CD14-positive monocyte (primary cell): ENCODE data around the gene IVL. TPM values are rescaled to one million over a fixed set of nuclear protein-coding genes. Genes with fewer than 3 reads are reported as not detected.

Experiments
- DNase-seq, 3 donors: peaks; one replicate each; pipeline ENCODE4 v3.0.0-alpha.2; 2011 to 2022
- H2AFZ ChIP-seq: 2 replicates; pipeline ENCODE4 v1.6.0; 2012; ENCODE audit warnings: mild to moderate bottlenecking, low read depth, low read length, inconsistent platforms; ENCODE audit not compliant: insufficient read depth, poor library complexity, severe bottlenecking
- H3K27ac ChIP-seq, 2 donors: 1 replicate in 1 of 2; 2 replicates in 1 of 2; pipeline ENCODE4 v1.5.1; 2012 to 2013; ENCODE audit warnings: low read length in 2 of 2, control low read depth in 1 of 2, inconsistent platforms in 1 of 2, low read depth in 1 of 2, mild to moderate bottlenecking in 1 of 2
- H3K27me3 ChIP-seq, 2 donors: one replicate each; pipeline versions ENCODE4 v1.6.0 to v1.6.1; 2011 to 2013; ENCODE audit warnings: low read length in 2 of 2; ENCODE audit not compliant: control insufficient read depth in 2 of 2, insufficient read depth in 2 of 2
- H3K36me3 ChIP-seq, 2 donors: replicated peaks in 1 of 2; 1 replicate in 1 of 2; 2 replicates in 1 of 2; pipeline versions ENCODE4 v1.5.1 to v1.6.1; 2012 to 2013; ENCODE audit warnings: low read length in 2 of 2, control low read depth in 1 of 2, inconsistent platforms in 1 of 2, mild to moderate bottlenecking in 1 of 2; ENCODE audit not compliant: insufficient read depth in 2 of 2, control insufficient read depth in 1 of 2
- H3K4me1 ChIP-seq, 2 donors: 1 replicate in 1 of 2; 2 replicates in 1 of 2; pipeline versions ENCODE4 v1.5.1 to v1.6.1; 2012 to 2013; ENCODE audit warnings: low read length in 2 of 2, control low read depth in 1 of 2, inconsistent platforms in 1 of 2, mild to moderate bottlenecking in 1 of 2, moderate library complexity in 1 of 2; ENCODE audit not compliant: insufficient read depth in 2 of 2, control insufficient read depth in 1 of 2
- H3K4me2 ChIP-seq: replicated peaks from 2 replicates; pipeline ENCODE3; 2012; ENCODE audit warnings: low read length, moderate library complexity, mild to moderate bottlenecking; ENCODE audit not compliant: poor library complexity, severe bottlenecking; ENCODE audit errors: extremely low read depth
- H3K4me3 ChIP-seq, 3 experiments: fragments of 200-600 bp in 1 of 3; sonication (generic) in 1 of 3; replicated peaks in 1 of 3; 1 replicate in 2 of 3; 2 replicates in 1 of 3; pipeline ENCODE4 v1.5.1; 2011 to 2013; ENCODE audit warnings: low read length in 3 of 3, mild to moderate bottlenecking in 3 of 3, control low read depth in 2 of 3, low read depth in 2 of 3, inconsistent platforms in 1 of 3, moderate library complexity in 1 of 3
- H3K79me2 ChIP-seq: 2 replicates; pipeline ENCODE4 v1.6.0; 2012; ENCODE audit warnings: mild to moderate bottlenecking, control low read depth, inconsistent platforms, low read length, moderate library complexity; ENCODE audit not compliant: insufficient read depth
- H3K9ac ChIP-seq: 2 replicates; pipeline ENCODE4 v1.6.0; 2017; ENCODE audit warnings: low read length, mild to moderate bottlenecking; ENCODE audit not compliant: insufficient read depth, poor library complexity, severe bottlenecking
- H3K9me3 ChIP-seq, 2 donors: replicated peaks in 1 of 2; 1 replicate in 1 of 2; 2 replicates in 1 of 2; pipeline versions ENCODE4 v1.5.1 to v1.6.1; 2012 to 2013; ENCODE audit warnings: low read length in 2 of 2, control low read depth in 1 of 2; ENCODE audit not compliant: control insufficient read depth in 1 of 2, insufficient read depth in 1 of 2
- H4K20me1 ChIP-seq: 2 replicates; pipeline ENCODE4 v1.6.0; 2012; ENCODE audit warnings: mild to moderate bottlenecking, low read length, control low read depth, moderate library complexity; ENCODE audit not compliant: insufficient read depth
- H3K27ac Mint-ChIP-seq, 7 donors: one replicate each; pipeline ENCODE4 v1.8.0; 2020; ENCODE audit warnings: mild to moderate bottlenecking in 7 of 7, mixed read lengths in 7 of 7, moderate library complexity in 6 of 7, inconsistent platforms in 2 of 7
- H3K27me3 Mint-ChIP-seq, 3 donors: one replicate each; pipeline ENCODE4 v1.8.0; 2021 to 2022; ENCODE audit warnings: low read depth in 3 of 3, mild to moderate bottlenecking in 3 of 3, mixed read lengths in 3 of 3, moderate library complexity in 3 of 3, inconsistent platforms in 1 of 3
- H3K36me3 Mint-ChIP-seq, 2 donors: one replicate each; pipeline ENCODE4 v1.8.0; 2020; ENCODE audit warnings: mixed read lengths in 2 of 2, inconsistent platforms in 1 of 2, mild to moderate bottlenecking in 1 of 2
- H3K4me1 Mint-ChIP-seq: one replicate; pipeline ENCODE4 v1.8.0; 2020; ENCODE audit warnings: mild to moderate bottlenecking, mixed read lengths
- H3K4me3 Mint-ChIP-seq, 2 donors: one replicate each; pipeline ENCODE4 v1.8.0; 2020; ENCODE audit warnings: mild to moderate bottlenecking in 2 of 2, mixed read lengths in 2 of 2, moderate library complexity in 1 of 2
- H3K9me3 Mint-ChIP-seq, 7 donors: one replicate each; pipeline ENCODE4 v1.8.0; 2020 to 2022; ENCODE audit warnings: mixed read lengths in 7 of 7, mild to moderate bottlenecking in 6 of 7, moderate library complexity in 6 of 7, inconsistent platforms in 2 of 7
- CTCF ChIP-seq: fragments of 200-600 bp; IDR thresholded peaks from one replicate; pipeline ENCODE4 v1.8.0; 2022; ENCODE audit warnings: antibody characterized with exemption, mild to moderate bottlenecking
- WGBS: methylation state at CpG from one replicate; pipeline ENCODE4 v1.1.5; 2013; ENCODE audit warnings: missing lambda C conversion rate; ENCODE audit not compliant: insufficient coverage; 5-methylcytosine and 5-hydroxymethylcytosine counted together
- intact Hi-C, 2 donors: fragments of 100-400 bp; cut with micrococcal nuclease; formaldehyde crosslinking; loops; one replicate each; pipeline versions ENCODE4 v1.15.0 to v1.15.1; 2023
- polyA plus RNA-seq, 3 donors: library from polyadenylated mRNA; depleted of rRNA in 1 of 3; unstranded in 2 of 3; stranded (reverse) in 1 of 3; fragments of 300-500 nt in 2 of 3; fragments of >200 nt in 1 of 3; fragmentation: Illumina TruSeq in 2 of 3; gene quantifications; 1 replicate in 2 of 3; 2 replicates in 1 of 3; pipeline ENCODE4 v1.2.3, GENCODE V29; 2012 to 2021

Gene IVL
- polyA plus RNA-seq, 3 donors: not detected

GRCh38 chr1:152860129-152860528 is 48.2 kb upstream of the IVL start:
- Histone ChIP-seq H3K4me1 (no peaks in the 10 kb centered on the region), H3K9me3 (no peaks in the 10 kb centered on the region), H2AFZ (no peak overlapping the region), H3K36me3 (no peaks in the 10 kb centered on the region), H4K20me1 (no peaks in the 10 kb centered on the region), H3K79me2 (no peaks in the 10 kb centered on the region), H3K27me3 (peaks cover 0 to 2% of the 10 kb centered on the region in 2 donors), H3K4me2 (no peak overlapping the region), H3K27ac (no peak overlapping the region), H3K9ac (no peak overlapping the region), H3K4me3 (no peak overlapping the region)
- H3K4me3 Mint-ChIP-seq: no peak overlapping the region
- H3K4me1 Mint-ChIP-seq: no peaks in the 10 kb centered on the region
- intact Hi-C loops: no loop called here
- no peak for TF ChIP-seq CTCF
- 87% methylated on average over 2 of the region's 3 CpGs for WGBS
- no peaks in the 10 kb centered on the region for H3K36me3 Mint-ChIP-seq
- peaks cover 0 to 4% (median 0%) of the 10 kb centered on the region in 7 donors for H3K9me3 Mint-ChIP-seq
- peaks cover 0 to 6% (median 1%) of the 10 kb centered on the region in 3 donors for H3K27me3 Mint-ChIP-seq
- H3K27ac Mint-ChIP-seq: no peak overlapping the region
- DNase-seq: no peak

- Mint-ChIP-seq H3K4me3 (no peak overlapping the region), H3K27ac (no peak overlapping the region), H3K9me3 (peaks cover 0 to 4% (median 0%) of the 10 kb centered on the region in 7 donors), H3K36me3 (no peaks in the 10 kb centered on the region), H3K27me3 (peaks cover 0 to 6% (median 1%) of the 10 kb centered on the region in 3 donors), H3K4me1 (no peaks in the 10 kb centered on the region)
- no peak for TF ChIP-seq CTCF
- Histone ChIP-seq H3K36me3 (no peaks in the 10 kb centered on the region), H3K27ac (no peak overlapping the region), H3K27me3 (peaks cover 0 to 2% of the 10 kb centered on the region in 2 donors), H3K9me3 (no peaks in the 10 kb centered on the region), H3K9ac (no peak overlapping the region), H3K4me3 (no peak overlapping the region), H2AFZ (no peak overlapping the region), H3K79me2 (no peaks in the 10 kb centered on the region), H3K4me2 (no peak overlapping the region), H4K20me1 (no peaks in the 10 kb centered on the region), H3K4me1 (no peaks in the 10 kb centered on the region)
- intact Hi-C loops: no loop called here
- no peak for DNase-seq
- no CpG with 5 or more reads among the region's 4 CpGs for WGBS
These were observed 47.0 kb upstream of the IVL start for GRCh38 chr1:152861374-152861773.
